Peyer's patch (tissue), 4 donors: ENCODE measurements around the gene COX6B2.

Experiments used
- CTCF ChIP-seq, 6 experiments: fragments of 450-650 bp in 4 of 6; fragments of 200-600 bp in 2 of 6; sonication (generic) in 1 of 6; IDR thresholded peaks; one replicate each; pipeline ENCODE4 v1.5.1; 2017 to 2019; ENCODE audit warnings: antibody characterized with exemption in 6 of 6, mild to moderate bottlenecking in 3 of 6, moderate library complexity in 1 of 6
- POLR2A ChIP-seq, 2 donors: fragments of 450-650 bp; IDR thresholded peaks; one replicate each; pipeline ENCODE4 v1.5.1; 2017; ENCODE audit warnings: antibody characterized with exemption in 2 of 2, mild to moderate bottlenecking in 2 of 2, moderate library complexity in 2 of 2

GRCh38 chr19:55319785-55320184 is 34.7 kb downstream of the COX6B2 start:
- TF ChIP-seq CTCF (IDR thresholded peaks at IDR 0.05) (no peak), POLR2A (IDR thresholded peaks at IDR 0.05) (no peak)
